GM18868 (cell line): Measurements from ENCODE around the gene PER2.

Experiments
- ATAC-seq: cut with Tn5 transposase; IDR thresholded peaks from one replicate; pipeline ENCODE4 v1.9.1; 2021; ENCODE audit warnings: mild to moderate bottlenecking, moderate library complexity; ENCODE audit not compliant: unreplicated experiment

The PER2 gene

GRCh38 chr2:238251331-238251730 is 37.1 kb downstream of the PER2 start:
- ATAC-seq = no peak

- ATAC-seq = no peak
These were observed 37.5 kb downstream of the PER2 start for GRCh38 chr2:238250896-238251295.

GRCh38 chr2:238247841-238248453 is 40.5 kb downstream of the PER2 start:
- no peak for ATAC-seq

DNA sequence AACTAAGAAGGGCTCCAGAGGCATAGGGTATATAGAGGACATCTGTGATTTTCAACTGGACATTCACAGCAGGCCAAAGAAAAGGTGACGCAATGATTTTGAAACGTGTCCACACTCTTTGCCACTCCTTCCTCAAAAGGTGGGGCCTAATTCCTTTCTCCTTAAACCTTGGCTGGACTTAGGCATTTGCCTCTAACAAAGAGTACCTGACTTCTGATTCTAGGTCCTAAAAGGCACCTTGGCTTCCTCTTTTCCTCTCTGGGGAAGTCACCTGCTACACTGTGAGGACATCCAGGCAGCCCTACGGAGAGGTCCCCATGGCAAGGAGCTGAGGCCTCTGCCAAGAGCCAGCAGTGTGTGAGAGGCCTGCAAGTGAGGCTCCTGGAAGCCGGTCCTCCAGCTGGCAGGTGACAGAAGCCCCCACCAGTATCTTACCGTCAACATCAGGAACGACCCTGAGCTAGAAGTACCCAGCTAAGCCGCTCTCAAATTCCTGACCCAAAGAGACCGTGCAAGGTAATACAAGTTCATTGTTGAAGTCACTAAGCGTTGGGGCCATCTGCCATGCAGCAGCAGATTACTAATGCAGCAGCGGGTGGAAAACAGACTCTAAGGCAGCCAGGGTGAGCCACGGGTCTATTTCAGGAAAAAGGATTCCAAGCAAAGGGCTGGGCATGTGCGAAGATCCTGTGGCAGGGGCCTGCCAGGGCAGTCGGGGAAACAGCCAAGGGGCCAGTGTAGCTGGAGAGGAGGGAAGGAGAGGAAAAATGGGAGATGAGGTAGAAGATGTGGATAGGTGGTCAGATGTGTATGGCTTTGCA is 41.2 kb downstream of the PER2 start:
- ATAC-seq = no peak

- ATAC-seq = no peak
These were observed 44.3 kb downstream of the PER2 start for GRCh38 chr2:238244151-238244550.

- ATAC-seq = no peak
These were observed 44.8 kb downstream of the PER2 start for GRCh38 chr2:238243496-238244076.

GRCh38 chr2:238242731-238243495 is 45.5 kb downstream of the PER2 start:
- ATAC-seq = no peak

- no peak for ATAC-seq
These were observed 46.4 kb downstream of the PER2 start for GRCh38 chr2:238241970-238242369.

DNA sequence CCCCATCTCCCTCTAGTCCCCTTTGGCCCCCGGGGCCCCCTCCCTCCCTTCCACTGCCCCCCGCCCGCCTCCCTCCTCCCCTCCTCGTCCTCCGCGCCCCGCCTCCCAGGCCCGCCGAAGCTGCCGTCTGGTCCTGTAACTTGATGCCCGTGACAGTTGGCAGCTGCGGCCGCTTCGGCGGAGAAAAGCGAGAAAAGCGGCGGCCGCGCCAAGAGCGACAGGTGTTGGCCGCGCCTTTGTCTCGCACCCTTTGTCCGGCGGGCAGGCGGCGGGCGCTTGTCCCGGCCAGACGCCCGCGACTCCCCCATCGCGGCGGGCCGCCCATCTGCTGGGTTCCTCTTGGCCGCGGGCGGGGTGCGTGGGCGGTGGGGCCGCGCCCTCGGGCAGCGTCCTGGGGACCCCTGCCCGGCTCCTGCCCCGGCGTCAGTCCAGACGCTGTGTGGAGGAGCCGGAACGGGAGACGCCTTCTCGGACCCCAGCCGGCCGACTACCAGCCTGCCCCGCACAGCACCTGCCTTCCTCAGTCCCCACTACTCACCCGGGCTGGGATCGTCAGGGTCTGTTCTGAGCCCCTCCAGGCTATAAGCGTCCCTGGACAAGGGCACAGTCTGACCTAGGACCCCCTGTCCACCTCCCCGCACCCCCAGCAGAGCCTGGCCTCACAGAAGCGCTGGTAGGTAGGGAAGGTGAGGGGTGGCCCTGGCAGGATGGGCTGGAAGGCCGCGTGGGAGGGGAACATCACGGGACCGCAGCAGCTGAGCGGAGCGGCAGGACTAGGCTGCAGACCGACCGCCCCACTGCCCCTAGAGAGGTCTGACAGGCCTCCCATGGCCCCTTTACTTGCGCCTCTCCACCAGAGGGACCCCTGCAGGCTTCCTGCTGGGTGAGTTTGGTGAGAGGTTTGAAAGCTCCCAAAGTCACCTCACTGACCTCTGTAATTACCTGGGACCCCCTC is 47.4 kb downstream of the PER2 start:
- ATAC-seq = no peak

DNA sequence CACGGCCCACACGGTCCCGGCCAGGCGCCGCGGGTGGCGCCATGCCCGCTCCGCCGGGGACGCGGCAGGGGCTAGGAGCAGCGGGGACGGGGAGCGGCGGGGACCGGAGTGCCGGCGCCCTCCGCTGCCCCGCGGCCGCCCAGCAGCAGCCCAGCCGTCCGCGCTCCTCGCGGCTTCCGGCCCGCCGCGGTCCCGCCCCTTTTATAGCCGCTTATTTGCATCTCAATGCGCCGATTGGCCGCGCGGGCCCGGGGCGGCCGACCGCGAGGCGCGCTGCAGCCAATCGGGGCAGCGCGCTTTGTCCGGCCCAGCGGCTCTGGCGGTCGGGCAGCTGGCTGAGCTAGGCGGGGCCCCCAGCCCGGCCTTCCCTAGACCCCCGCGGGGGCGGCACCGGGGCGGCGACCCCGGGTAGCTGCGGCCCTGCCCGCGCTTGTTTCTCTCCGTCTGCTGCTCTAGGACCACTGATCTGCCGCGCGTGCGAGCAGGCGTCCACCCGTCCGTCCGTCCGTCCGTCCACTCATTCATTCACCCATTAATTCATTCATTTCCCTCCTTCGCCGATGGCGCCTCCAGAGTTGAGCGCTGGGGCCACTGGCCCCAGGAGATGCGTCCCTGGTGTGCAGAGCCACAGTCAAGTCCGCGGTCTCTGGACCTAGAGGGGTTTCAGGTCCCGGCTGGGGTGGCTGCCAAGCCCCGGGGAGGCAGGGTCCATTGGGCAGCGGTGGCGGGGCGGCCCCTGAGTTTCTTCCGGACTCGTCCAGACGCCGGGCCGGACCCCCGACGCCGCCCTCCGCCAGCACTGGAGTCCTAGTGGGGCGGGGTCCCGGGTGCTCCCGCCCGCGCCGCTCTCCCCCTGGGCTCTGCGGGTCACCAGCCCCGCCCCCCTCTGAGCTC is 48.3 kb downstream of the PER2 start, which contains the start of gene HES6:
Gene HES6 (minus strand): TSS at position 176 of the 894 bp plus-strand sequence. CDS start 133 bp downstream, at position 43.
- peak; percentile 84 for ATAC-seq

GRCh38 chr2:238239543-238239862 is 48.9 kb downstream of the PER2 start:
- ATAC-seq = peak; percentile 5

GRCh38 chr2:238238766-238239542 is 49.5 kb downstream of the PER2 start:
- ATAC-seq = no peak

DNA sequence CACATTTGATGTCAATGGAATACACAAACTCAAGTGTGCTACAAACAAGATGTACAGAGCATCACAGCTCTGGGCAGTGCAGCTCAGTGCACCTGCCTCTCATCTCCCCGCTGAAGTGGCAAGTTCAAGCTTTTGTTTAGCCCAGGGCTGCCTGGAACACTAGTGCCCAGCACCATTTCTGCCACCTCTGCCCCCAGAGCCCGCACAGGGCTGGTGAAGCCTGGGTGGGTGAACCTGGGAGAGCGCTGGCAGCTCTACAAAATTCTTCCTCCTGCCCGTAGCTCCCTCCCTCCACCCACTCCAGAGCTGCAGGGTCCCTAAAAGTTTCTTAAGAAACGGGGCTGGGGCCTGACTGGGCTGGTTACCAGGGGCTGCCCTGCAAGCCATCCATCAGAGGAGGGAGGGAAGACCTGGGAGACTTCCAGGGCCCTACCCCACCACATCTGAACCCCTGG is 50.1 kb downstream of the PER2 start:
- no peak for ATAC-seq

GRCh38 chr2:238237431-238238135 is 50.8 kb downstream of the PER2 start:
- no peak for ATAC-seq

DNA sequence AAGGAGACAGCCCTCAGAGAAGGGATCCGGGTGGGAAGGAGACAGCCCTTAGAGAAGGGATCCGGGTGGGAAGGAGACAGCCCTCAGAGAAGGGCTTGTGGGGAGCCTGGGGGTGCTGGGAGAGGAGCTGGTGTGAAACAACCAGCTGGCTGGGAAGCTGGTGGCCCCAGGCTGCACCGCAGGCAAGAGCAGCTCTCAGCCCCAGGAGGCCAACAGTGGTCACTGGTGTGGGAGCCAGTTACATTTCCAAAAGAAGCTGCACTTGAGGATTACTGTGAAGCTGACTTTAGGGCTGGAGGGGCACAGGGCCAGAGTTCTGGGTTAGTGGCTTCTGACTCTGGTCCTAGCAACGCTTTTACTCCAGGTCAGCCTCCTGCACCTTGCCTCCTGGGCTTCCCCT is 51.8 kb downstream of the PER2 start:
- ATAC-seq = no peak

DNA sequence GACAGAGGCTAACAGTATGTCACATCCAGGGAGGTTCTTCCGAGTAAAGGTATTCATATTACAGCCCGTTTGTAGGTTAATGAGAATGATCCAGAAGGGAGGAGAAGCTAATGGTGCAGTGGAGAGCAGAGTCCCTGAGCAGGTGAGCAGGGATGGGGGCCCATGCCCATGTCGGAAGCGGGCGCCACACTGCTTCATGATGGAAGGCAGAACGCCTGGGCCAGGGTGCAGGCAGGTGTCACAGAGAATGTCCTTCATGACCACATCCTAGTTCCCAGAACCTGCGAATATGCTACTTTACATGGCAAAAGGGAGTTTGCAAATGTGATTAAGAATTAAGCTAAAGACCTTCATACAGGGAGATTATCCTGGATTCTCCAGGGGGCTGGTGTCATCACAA is 52.6 kb downstream of the PER2 start:
- no peak for ATAC-seq

GRCh38 chr2:238235331-238235732 is 53.1 kb downstream of the PER2 start:
- no peak for ATAC-seq

DNA sequence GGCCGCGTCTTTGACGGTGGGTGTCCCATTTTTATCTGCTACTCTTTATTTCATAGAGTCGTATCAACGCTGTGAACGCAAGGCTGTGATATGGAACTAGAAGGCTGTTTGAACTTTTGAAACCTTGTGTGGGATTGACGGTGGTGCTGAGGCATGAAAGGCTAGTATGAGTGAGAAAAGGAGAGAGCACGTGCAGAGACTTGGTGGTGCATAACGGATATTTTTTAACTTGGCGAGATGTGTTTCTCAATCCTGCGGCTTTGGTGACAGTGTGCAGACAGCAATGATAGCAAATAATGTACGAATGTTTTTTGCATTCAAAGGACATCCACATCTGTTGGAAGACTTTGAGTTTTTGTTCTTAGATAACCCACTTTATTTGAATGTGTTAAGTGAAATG is 54.8 kb downstream of the PER2 start:
- no peak for ATAC-seq
